Measurements from ENCODE around the gene TMEM109. TPM values are rescaled to one million over a fixed set of nuclear protein-coding genes. Genes with fewer than 3 reads are reported as not detected.

Gene TMEM109
- total RNA-seq, 1 experiment from 2014 or later, result 26.8 TPM

DNA sequence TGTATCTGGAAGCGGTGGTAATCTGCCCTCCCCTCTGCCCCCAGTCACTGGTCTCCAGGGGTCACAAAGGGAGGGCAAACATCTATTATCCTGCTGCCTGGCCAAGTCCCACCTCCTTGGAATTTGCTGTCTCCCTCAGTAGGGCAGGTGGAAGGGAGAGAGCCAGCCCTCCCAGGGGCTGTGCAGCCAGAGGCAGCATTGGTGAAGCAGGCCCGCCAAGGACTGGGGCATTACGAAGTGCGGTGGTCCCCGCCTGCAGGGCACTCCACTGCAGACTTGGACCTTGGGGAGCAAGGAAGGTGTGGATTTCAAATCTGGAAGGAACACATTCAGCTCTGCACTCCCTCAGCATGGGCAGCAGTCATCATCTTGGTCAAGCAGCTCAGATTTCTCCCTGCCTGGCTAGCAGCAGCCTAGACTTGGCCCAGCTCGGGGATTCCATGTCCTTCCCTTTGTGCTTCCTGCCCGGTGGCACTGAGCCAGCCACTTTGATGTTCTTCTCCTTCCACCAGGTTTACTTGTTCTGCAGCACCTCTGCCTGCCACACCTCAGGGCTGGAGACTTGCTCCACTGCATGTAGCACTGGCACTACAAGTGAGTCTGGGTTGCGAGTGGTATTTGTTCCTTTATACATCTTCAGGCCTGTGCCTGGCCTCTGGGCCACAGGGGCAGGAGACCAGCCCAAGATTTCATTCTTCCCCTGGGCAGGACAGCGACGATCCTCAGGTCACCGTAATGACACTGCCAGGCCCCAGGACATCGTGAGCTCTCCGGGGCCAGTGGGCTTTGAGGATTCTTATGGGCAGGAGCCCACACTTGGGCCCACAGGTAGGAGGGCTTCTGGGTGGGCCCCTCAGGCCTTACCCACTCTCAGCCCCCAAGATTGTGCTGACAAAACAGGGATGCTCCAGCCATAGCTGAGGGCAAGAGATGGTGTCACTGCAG is 39.3 kb upstream of the TMEM109 start:
- no peaks in the 10 kb centered on the region for H3K36me3 Mint-ChIP-seq
- POLR2A ChIA-PET, result no interaction called here
- ATAC-seq (no peak), DNase-seq (ENCODE audit: low spot score) (no peak)
- no peak overlapping the region for H3K27ac Mint-ChIP-seq
- no peaks in the 10 kb centered on the region for H3K27me3 Mint-ChIP-seq (ENCODE audit: low read depth)
- peaks cover 8% of the 10 kb centered on the region for H3K4me1 Mint-ChIP-seq
- CTCF ChIA-PET, result interaction anchor here (0.5 to 1.7 kb wide), 4 partner anchors 13 to 206 kb away, joined by 3 to 7 read pairs (median 4); no protein-coding TSS in a partner anchor
- H3K4me3 Mint-ChIP-seq, result no peak overlapping the region
- TF ChIP-seq NFE2L1 (CRISPR knock-in tag; IDR thresholded peaks at IDR 0.05), result no peak
- TF ChIP-seq ZNF263 (CRISPR knock-in tag; IDR thresholded peaks at IDR 0.05; ENCODE audit: low read depth), result no peak
- TF ChIP-seq, protein P1, sequence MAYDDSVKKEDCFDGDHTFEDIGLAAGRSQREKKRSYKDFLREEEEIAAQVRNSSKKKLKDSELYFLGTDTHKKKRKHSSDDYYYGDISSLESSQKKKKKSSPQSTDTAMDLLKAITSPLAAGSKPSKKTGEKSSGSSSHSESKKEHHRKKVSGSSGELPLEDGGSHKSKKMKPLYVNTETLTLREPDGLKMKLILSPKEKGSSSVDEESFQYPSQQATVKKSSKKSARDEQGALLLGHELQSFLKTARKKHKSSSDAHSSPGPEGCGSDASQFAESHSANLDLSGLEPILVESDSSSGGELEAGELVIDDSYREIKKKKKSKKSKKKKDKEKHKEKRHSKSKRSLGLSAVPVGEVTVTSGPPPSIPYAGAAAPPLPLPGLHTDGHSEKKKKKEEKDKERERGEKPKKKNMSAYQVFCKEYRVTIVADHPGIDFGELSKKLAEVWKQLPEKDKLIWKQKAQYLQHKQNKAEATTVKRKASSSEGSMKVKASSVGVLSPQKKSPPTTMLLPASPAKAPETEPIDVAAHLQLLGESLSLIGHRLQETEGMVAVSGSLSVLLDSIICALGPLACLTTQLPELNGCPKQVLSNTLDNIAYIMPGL (CRISPR knock-in tag; IDR thresholded peaks at IDR 0.05), result no peak
- TF ChIP-seq RORB (CRISPR knock-in tag; IDR thresholded peaks at IDR 0.05), result no peak
- no peak for TF ChIP-seq ESRRA (CRISPR knock-in tag; IDR thresholded peaks at IDR 0.05; ENCODE audit: borderline replicate concordance)
- TF ChIP-seq, protein P2, sequence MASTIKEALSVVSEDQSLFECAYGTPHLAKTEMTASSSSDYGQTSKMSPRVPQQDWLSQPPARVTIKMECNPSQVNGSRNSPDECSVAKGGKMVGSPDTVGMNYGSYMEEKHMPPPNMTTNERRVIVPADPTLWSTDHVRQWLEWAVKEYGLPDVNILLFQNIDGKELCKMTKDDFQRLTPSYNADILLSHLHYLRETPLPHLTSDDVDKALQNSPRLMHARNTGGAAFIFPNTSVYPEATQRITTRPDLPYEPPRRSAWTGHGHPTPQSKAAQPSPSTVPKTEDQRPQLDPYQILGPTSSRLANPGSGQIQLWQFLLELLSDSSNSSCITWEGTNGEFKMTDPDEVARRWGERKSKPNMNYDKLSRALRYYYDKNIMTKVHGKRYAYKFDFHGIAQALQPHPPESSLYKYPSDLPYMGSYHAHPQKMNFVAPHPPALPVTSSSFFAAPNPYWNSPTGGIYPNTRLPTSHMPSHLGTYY (CRISPR knock-in tag; IDR thresholded peaks at IDR 0.05), result no peak
- no peak for TF ChIP-seq JUN (CRISPR knock-in tag; IDR thresholded peaks at IDR 0.05)
- TF ChIP-seq, protein P3, sequence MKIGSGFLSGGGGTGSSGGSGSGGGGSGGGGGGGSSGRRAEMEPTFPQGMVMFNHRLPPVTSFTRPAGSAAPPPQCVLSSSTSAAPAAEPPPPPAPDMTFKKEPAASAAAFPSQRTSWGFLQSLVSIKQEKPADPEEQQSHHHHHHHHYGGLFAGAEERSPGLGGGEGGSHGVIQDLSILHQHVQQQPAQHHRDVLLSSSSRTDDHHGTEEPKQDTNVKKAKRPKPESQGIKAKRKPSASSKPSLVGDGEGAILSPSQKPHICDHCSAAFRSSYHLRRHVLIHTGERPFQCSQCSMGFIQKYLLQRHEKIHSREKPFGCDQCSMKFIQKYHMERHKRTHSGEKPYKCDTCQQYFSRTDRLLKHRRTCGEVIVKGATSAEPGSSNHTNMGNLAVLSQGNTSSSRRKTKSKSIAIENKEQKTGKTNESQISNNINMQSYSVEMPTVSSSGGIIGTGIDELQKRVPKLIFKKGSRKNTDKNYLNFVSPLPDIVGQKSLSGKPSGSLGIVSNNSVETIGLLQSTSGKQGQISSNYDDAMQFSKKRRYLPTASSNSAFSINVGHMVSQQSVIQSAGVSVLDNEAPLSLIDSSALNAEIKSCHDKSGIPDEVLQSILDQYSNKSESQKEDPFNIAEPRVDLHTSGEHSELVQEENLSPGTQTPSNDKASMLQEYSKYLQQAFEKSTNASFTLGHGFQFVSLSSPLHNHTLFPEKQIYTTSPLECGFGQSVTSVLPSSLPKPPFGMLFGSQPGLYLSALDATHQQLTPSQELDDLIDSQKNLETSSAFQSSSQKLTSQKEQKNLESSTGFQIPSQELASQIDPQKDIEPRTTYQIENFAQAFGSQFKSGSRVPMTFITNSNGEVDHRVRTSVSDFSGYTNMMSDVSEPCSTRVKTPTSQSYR (CRISPR knock-in tag; IDR thresholded peaks at IDR 0.05), result no peak
- no peak for TF ChIP-seq PRRX2 (CRISPR knock-in tag; IDR thresholded peaks at IDR 0.05)
- TF ChIP-seq, protein P4, sequence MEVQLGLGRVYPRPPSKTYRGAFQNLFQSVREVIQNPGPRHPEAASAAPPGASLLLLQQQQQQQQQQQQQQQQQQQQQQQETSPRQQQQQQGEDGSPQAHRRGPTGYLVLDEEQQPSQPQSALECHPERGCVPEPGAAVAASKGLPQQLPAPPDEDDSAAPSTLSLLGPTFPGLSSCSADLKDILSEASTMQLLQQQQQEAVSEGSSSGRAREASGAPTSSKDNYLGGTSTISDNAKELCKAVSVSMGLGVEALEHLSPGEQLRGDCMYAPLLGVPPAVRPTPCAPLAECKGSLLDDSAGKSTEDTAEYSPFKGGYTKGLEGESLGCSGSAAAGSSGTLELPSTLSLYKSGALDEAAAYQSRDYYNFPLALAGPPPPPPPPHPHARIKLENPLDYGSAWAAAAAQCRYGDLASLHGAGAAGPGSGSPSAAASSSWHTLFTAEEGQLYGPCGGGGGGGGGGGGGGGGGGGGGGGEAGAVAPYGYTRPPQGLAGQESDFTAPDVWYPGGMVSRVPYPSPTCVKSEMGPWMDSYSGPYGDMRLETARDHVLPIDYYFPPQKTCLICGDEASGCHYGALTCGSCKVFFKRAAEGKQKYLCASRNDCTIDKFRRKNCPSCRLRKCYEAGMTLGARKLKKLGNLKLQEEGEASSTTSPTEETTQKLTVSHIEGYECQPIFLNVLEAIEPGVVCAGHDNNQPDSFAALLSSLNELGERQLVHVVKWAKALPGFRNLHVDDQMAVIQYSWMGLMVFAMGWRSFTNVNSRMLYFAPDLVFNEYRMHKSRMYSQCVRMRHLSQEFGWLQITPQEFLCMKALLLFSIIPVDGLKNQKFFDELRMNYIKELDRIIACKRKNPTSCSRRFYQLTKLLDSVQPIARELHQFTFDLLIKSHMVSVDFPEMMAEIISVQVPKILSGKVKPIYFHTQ (CRISPR knock-in tag; IDR thresholded peaks at IDR 0.05), result no peak
- TF ChIP-seq, protein P5, sequence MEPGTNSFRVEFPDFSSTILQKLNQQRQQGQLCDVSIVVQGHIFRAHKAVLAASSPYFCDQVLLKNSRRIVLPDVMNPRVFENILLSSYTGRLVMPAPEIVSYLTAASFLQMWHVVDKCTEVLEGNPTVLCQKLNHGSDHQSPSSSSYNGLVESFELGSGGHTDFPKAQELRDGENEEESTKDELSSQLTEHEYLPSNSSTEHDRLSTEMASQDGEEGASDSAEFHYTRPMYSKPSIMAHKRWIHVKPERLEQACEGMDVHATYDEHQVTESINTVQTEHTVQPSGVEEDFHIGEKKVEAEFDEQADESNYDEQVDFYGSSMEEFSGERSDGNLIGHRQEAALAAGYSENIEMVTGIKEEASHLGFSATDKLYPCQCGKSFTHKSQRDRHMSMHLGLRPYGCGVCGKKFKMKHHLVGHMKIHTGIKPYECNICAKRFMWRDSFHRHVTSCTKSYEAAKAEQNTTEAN (CRISPR knock-in tag; IDR thresholded peaks at IDR 0.05), result no peak
- no peaks in the 10 kb centered on the region for H3K9me3 Mint-ChIP-seq

DNA sequence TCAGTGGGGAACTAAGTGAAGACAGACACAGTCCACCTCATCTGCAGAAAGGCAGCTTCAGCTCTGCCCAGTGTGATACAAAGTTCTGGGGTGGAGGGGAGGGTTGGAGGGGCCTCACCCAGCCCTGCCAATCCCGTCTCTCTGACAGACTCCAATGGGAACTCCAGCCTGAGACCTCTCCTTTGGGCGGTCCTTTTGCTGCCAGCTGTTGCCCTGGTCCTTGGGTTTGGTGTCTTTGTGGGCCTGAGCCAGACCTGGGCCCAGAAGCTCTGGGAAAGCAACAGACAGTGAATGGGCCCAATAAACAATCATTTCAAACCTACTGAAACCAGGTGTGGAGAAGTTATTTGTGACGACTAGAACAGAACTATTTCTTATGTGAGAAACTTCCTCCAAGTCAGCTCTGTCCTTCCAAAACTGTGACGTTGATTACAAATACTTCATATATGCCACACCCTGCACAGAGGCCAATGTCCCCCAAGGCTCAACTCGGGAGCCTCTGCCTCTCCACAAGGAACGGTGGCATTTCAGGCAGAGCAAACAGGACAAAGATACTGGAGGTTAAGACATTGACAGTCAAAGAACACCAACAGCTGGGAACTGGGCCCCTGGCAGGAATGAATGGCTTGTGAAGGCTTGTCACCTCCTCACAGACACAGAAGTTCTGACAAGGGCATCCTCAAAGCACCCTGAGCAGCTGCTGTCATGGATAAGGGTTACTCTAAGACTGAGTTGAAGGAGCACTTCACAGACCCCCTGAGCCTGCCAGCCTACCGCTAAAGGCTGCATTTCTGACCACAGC is 38.4 kb upstream of the TMEM109 start:
- H3K4me3 Mint-ChIP-seq, result no peak overlapping the region
- no peak overlapping the region for H3K27ac Mint-ChIP-seq
- no peaks in the 10 kb centered on the region for H3K9me3 Mint-ChIP-seq
- no peaks in the 10 kb centered on the region for H3K36me3 Mint-ChIP-seq
- peaks cover 8% of the 10 kb centered on the region for H3K4me1 Mint-ChIP-seq
- no peak for TF ChIP-seq ZNF121 (CRISPR knock-in tag; IDR thresholded peaks at IDR 0.05)
- no peak for TF ChIP-seq TCF7 (CRISPR knock-in tag; IDR thresholded peaks at IDR 0.05; ENCODE audit: low read depth)
- no peak for TF ChIP-seq ZNF396 (CRISPR knock-in tag; IDR thresholded peaks at IDR 0.05; ENCODE audit: borderline replicate concordance)
- TF ChIP-seq, protein P6, sequence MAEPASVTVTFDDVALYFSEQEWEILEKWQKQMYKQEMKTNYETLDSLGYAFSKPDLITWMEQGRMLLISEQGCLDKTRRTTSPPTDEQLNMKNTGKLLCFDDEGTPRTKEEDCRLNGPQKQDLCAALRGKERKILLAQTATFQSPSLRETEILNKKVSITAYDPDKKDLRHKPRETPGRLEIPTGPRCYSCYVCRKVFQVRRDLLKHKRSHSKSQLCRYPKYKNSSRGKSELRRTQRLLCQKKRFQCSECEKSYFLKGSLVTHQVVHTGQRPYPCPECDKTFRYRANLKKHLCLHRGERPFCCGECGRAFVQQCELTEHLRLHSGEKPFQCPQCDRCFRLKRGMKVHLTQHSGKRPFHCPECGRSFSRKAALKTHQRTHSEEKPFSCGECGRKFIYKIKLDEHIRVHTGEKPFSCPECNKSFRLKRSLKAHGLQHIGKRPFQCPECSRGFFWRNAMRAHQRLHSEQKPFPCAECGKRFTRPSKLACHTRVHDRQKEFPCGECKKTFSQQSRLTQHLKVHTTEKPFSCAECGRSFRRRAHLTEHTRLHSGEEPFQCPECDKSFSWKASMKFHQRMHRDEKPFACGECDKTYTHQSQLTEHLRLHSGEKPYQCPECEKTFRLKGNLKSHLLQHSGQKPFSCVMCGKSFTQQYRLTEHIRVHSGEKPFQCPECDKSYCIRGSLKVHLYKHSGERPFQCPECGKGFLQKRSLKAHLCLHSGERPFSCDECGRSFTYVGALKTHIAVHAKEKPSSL (CRISPR knock-in tag; conservative IDR thresholded peaks at IDR 0.05), result no peak
- TF ChIP-seq FOXK1 (CRISPR knock-in tag; IDR thresholded peaks at IDR 0.05), result no peak
- no peak for TF ChIP-seq ZNF263 (CRISPR knock-in tag; IDR thresholded peaks at IDR 0.05; ENCODE audit: low read depth)
- TF ChIP-seq CBFB (CRISPR knock-in tag; IDR thresholded peaks at IDR 0.05; ENCODE audit: low read depth), result no peak
- POLR2A ChIA-PET, result no interaction called here
- DNase-seq (ENCODE audit: low spot score) (no peak), ATAC-seq (no peak)
- no peaks in the 10 kb centered on the region for H3K27me3 Mint-ChIP-seq (ENCODE audit: low read depth)
- CTCF ChIA-PET, result interaction anchor here (0.5 to 1.7 kb wide), 4 partner anchors 12 to 102 kb away, joined by 3 to 7 read pairs (median 4); no protein-coding TSS in a partner anchor
